ENCODE data around the gene SEC24A.
"Not testable (repeated sequence)": the region's sequence is repeated elsewhere in the genome, so short reads cannot be mapped to it uniquely, and the experiment has no call there.

SEC24A gene

DNA sequence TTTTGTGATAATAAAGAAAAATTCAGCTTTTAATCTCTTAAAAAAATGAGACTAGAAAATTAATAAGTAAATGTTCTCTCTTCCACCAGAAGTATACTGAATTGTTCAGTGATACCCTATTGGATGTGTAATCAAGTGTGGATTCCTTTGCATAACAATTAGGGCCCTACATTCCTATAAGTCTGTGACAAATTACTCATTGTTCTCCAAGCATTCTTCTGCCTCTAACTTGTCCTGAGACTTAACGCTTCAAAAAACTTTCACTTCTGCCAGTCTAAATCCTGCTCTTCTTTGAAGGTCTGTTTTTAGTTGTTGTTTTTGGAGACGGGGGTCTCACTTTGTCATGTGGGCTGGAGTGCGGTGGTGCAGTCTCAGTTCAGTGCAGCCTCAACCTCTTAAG, 100.8 kb downstream of the SEC24A start:
- DNase-seq (ENCODE audit: low read depth): no peak

DNA sequence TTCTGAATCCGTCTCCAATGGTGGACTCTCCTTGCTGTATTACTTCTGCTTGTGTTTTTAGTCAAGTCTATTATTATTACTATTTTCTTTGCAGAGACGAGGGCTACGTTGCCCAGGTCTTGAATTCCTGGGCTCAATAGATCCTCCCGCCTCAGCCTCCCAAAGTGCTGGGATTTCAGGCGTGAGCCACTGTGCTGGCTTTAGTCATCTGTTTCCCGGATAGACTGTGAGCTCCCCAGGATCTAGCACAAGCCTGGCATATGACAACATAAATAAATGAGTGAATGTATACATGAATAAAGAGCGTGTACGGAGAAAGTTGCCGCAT, 109.6 kb downstream of the SEC24A start:
- no peak for DNase-seq (ENCODE audit: low read depth)

DNA sequence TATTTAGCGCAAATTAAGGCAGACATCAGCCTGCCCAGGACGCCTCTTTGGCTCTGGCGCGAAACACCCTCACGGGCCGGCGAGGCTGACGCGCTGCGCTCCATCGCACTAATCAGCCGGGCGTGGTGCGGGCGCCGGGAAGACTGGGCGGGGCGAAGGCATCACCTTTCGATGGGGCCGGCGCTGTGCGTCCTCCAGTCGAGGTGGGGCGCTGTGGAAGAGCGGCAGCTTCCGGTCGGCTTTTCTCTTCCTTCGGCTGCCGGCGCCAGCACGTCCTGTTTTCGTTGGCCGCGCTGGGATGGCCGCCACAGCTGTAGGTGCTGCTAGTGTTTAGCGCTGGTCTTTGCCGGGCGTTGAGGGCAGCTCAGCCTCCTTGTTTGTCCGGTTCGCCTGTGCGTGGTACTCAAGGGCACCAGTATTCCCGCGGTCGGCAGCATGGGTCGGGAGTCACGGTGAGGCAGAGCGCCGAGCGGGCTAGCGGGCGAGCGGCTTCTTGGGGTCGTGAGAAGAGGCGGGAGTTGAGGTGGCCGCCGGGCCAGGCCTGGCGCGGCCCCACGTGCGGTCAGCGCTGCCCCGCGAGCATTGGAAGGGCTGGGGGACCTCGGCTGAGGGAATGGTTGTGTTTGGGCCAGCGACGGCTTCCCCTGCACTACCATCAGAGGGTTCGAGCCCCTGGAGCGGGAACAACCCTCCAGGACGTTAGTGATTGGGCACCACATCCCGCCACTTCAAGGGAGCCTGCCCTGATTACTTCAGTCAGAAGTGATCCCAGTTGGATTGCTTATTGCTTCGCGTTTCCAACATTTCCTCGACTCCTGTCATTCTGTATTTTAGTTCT, 110.1 kb downstream of the SEC24A start, which contains the start of gene DDX46:
TSS of gene DDX46 (plus strand) at position 276 of the 838 bp plus-strand sequence. CDS start at position 436, 160 bp downstream.
- peak; percentile 89 for DNase-seq (ENCODE audit: low read depth)

DNA sequence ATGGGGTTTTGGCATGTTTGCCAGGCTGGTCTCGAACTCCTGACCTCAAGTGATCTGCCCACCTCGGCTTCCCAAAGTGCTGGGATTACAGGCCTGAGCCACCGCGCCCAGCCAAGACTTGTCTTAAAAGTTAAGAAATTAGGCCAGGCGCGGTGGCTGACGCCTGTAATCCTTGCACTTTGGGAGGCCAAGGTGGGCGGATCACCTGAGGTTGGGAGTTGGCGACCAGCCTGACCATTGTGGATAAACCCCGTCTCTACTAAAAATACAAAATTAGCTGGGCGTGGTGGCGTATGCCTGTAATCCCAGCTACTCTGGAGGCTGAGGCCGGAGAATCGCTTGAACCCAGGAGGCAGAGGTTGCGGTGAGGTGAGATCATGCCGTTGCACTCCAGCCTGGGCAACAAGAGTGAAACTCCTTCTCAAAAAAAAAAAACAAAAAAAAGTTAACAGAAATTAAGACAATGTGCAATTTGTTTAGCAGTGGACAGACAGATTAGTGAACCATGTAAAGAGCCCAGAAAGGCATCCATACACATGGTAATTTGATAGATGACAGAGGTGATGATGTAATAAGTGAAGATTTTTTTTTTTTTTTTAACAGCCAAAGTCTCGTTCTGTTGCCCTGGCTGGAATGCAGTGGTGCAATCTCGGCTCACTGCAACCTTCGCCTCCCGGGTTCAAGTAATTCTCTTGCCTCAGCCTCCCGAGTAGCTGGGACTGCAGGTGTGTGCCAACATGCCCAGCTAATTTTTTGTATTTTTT, 119.1 kb downstream of the SEC24A start:
- DNase-seq (ENCODE audit: low read depth): not testable (repeated sequence)

- no peak for DNase-seq (ENCODE audit: low read depth)
These were observed 120.6 kb downstream of the SEC24A start for GRCh38 chr5:134769206-134769605.

GRCh38 chr5:134772461-134773125, 124.0 kb downstream of the SEC24A start:
- no peak for DNase-seq (ENCODE audit: low read depth)

GRCh38 chr5:134777366-134777765, 128.8 kb downstream of the SEC24A start:
- DNase-seq (ENCODE audit: low read depth): no peak
